Endometrial microvascular endothelial cells (primary cell): ENCODE data around the gene STX18. TPM values are rescaled to one million over a fixed set of nuclear protein-coding genes. Genes with fewer than 3 reads are reported as not detected.
"Not testable (repeated sequence)": the region's sequence is repeated elsewhere in the genome, so short reads cannot be mapped to it uniquely, and the experiment has no call there.

Experiments
- in situ Hi-C: cut with HindIII; loops from 2 replicates; pipeline ENCODE4 v1.10.0; 2017; ENCODE audit warnings: low sequenced_read_pairs, low pct_unique_long_range_greater_than_20kb; ENCODE audit errors: inconsistent ontology term
- total RNA-seq: library from RNA; depleted of rRNA; stranded (reverse); fragments of >200 nt; gene quantifications from one replicate; pipeline ENCODE4 v1.2.3, GENCODE V29; 2015; ENCODE audit errors: inconsistent ontology term

The STX18 gene
- total RNA-seq, 1 donor from 2014 or later, result 20.4 TPM

DNA sequence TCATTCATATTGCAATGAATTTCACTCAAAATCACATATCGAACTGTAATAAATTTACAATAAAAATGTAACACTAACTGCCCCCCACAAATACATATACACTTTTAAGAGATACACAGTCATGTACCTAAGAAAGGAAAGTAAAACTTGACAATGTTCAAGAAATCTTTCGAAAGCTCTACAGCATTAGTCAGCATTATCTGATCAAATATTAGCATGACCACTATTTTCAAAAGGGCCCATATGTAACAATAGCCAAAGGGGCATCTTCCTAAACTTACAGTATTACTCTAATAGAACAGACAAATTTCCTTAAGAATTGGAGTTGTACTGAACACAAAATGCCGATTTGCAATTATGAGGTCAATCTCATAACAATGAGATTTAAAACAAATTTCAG is 51.8 kb downstream of the STX18 start:
- in situ Hi-C loops, result no loop called here

- in situ Hi-C loops, result no loop called here
These were observed 53.1 kb downstream of the STX18 start for GRCh38 chr4:4488405-4489404.

DNA sequence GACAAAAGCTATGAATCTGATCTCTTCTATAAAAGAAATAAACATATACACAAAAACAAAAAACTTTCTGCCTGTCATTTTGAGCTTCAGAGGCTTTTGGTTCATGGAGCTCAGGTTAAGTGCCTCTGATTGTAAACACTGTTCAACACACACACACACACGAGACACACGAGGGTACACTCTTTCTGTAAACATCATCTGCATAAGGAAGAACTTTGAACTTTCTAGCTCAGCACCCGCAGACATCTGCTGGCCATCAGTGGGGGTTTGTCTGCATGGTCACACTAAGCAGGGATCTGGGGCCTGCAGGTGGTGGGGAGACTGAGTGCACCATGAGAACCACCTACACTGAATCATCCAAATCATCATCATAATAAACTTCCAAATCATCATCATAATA is 54.9 kb downstream of the STX18 start:
- in situ Hi-C loops, result no loop called here

- in situ Hi-C loops, result no loop called here
These were observed 56.0 kb downstream of the STX18 start for GRCh38 chr4:4485806-4486205.

- in situ Hi-C loops, result no loop called here
These were observed 60.4 kb downstream of the STX18 start for GRCh38 chr4:4481399-4481994.

GRCh38 chr4:4480685-4481398 is 61.0 kb downstream of the STX18 start:
- in situ Hi-C loops, result no loop called here

DNA sequence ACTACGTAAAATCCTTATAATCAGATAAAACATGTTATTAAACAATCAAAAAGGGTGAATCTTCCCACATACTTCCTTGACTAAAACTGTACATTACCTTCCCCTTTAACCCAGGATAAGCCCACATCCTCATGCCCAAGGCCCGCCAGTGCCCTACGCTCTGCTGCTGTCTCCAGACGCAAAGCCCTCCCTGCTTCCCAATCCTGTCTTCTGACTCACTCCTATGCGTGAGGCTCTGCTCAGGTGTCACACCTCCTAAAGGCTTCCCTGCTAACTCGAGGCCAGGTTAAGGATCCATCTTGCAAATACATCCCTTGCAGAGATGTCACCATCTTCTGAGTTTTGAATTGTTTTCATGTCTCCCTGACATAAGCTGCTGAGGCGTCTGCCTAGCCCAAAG is 61.6 kb downstream of the STX18 start:
- in situ Hi-C loops, result no loop called here

- in situ Hi-C loops, result no loop called here
These were observed 62.5 kb downstream of the STX18 start for GRCh38 chr4:4479366-4479765.

GRCh38 chr4:4477796-4478195 is 64.1 kb downstream of the STX18 start:
- in situ Hi-C loops, result no loop called here

GRCh38 chr4:4477391-4477790 is 64.5 kb downstream of the STX18 start:
- in situ Hi-C loops, result no loop called here

GRCh38 chr4:4474476-4474875 is 67.4 kb downstream of the STX18 start:
- in situ Hi-C loops, result no loop called here

DNA sequence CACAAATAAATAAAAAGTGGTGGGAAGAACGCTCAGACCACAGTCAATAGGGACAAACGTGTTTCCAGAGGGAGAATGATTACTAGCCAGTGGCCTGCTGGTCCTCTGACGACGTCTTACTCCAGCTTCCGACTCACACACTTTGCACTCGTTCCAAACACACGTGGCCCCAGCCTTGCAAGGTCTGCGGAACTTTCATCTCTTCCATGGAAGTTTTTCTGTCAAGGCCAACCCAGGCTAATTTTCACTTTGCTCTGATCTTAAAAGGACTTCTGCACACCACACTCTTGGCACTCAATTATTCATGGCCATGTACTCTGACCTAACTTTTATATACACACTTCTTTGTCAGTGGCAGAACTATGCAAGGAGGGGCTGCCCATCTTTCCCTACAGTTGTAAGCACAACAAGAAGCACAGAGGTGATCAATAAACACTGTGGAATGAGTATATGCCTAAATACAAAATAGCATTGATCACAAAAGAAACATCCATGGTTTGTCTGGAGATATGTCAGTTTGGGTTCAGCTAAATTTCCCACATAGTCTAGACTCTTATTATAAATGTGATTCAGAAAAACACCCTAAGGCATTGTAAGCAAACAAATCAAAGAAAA is 69.4 kb downstream of the STX18 start:
- in situ Hi-C loops, result no loop called here

DNA sequence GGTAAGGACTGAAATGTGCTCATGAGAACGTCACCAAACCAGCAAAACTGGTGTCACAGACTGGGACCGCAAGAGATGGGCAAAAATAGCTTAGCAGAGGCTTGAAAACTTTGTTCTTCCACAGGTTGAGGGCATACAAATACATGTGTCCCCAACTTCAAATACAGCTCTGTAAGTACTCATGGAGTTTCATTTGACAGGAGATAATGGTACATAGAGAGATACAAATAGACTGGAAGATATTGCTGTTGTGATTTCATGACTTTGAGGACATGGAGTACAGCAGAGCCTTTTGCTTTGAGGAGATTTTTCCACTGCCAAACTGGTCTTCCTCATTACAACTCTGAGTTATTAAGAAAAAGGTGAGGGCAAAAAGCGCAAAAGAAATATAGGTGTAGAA is 70.7 kb downstream of the STX18 start:
- in situ Hi-C loops, result no loop called here

GRCh38 chr4:4470208-4470607 is 71.6 kb downstream of the STX18 start:
- in situ Hi-C loops, result no loop called here

DNA sequence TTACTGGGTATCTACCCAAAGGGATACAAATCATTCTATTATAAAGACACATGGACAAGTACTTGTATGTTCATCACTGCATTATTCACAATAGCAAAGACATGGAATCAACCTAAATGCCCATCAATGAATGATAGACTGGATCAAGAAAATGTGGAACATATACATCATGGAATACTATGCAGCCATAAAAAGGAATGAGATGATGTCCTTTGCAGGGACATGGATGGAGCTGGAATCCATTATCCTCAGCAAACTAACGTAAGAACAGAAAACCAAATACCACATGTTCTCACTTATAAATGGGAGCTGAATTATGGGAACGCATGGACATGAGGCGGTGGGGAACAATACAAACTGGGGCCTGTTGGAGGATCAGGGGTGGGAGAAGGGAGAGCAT is 76.6 kb downstream of the STX18 start:
- in situ Hi-C loops, result not testable (repeated sequence)

GRCh38 chr4:4462970-4463369 is 78.9 kb downstream of the STX18 start:
- in situ Hi-C loops, result no loop called here

- in situ Hi-C loops, result no loop called here
These were observed 80.0 kb downstream of the STX18 start for GRCh38 chr4:4461850-4462249.

DNA sequence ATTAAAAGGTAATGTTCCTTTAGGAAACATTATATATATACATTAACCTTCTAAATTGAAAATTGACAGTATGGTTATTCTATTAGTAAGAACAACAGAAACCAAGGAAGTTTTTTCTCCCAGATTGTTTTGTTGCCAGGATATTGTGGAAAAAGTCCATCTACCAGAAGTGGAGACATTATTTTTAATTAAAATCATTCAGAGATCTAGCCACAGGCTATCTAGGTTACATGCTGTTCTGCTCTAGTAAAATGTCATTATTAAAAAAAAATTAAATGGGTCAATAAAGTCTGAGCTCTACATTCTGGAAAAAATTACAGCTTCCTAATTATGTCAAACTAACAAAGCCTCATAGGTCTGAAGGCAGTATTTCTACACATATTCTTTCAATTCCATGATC is 80.7 kb downstream of the STX18 start:
- in situ Hi-C loops, result no loop called here

- in situ Hi-C loops, result no loop called here
These were observed 81.1 kb downstream of the STX18 start for GRCh38 chr4:4460759-4461158.
